Measurements from ENCODE around the gene FYB1. TPM values are rescaled to one million over a fixed set of nuclear protein-coding genes. Genes with fewer than 3 reads are reported as not detected.

Gene FYB1
- total RNA-seq, 1 experiment from 2014 or later: not detected

- intact Hi-C loops (cut with micrococcal nuclease; ENCODE audit: unreplicated experiment): no loop called here
- no peaks in the 10 kb centered on the region for H3K36me3 ChIP-seq (ENCODE audit: insufficient read depth, low read length, poor library complexity, severe bottlenecking)
- TF ChIP-seq CTCF (conservative IDR thresholded peaks at IDR 0.05; ENCODE audit: low read depth, low read length) (no peak), EZH2 (IDR thresholded peaks at IDR 0.05; ENCODE audit: borderline replicate concordance, low read depth, low read length, poor library complexity, severe bottlenecking) (no peak)
- DNase-seq (ENCODE audit: low spot score): no peak
- no peak overlapping the region for H3K4me3 ChIP-seq (ENCODE audit: low read depth, low read length, poor library complexity, severe bottlenecking)
- no peaks in the 10 kb centered on the region for H3K4me1 ChIP-seq (ENCODE audit: insufficient read depth, low read length, poor library complexity, severe bottlenecking)
- no TSS peak for BruUV-seq (replicated peaks)
- no peaks in the 10 kb centered on the region for H3K9me3 ChIP-seq (ENCODE audit: low read depth, low read length, poor library complexity, severe bottlenecking)
- H3K27me3 ChIP-seq (replicated peaks; ENCODE audit: insufficient read depth, low read depth, low read length, poor library complexity): peaks cover 7% of the 10 kb centered on the region
- ChIA-PET POLR2A (ENCODE audit: low non-redundant PET) (no interaction called here), CTCF (no interaction called here)
- no peak overlapping the region for H3K27ac ChIP-seq (ENCODE audit: low read depth, low read length, poor library complexity, severe bottlenecking)
Measured at GRCh38 chr5:39189292-39189955, 29.9 kb downstream of the FYB1 start.

DNA sequence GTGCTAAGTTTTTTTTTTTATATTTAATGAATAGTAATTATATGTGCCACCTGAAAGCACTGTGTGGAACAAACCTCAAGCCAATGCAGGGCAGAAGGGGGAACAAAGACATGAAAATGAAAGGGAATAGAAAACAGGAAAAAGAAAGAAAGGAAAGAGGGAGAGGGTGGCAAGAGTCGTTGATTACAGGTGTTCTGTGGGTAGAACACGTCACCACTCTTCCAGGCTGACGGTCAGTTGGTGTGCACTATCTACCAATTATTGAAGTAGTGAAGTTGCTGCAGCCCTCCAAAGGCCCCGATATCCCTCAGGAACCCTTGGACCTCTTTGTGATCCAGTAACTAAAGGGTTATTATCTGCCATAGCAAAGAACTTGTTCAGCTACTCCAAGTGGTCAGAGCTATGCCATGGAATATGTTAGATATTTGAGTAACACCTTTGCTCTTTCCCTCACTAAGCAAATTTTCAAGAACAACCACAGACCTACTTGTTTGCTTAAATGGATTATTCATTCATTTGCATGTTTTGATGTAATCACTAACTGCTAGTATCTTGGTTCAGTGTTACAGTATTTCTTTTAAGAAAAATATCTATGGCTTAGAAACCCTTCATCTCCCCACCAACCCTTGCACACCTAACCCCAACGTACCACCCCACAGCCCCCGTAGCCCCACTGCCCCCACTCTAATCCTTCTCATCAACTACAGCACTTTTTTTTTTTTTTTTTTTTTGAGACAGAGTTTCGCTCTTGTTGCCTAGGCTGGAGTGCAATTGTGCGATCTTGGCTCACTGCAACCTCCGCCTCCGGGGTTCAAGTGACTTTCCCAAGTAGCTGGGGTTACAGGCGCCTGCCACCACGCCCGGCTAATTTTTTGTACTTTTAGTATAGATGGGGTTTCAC is 31.3 kb downstream of the FYB1 start:
- Histone ChIP-seq H3K4me1 (ENCODE audit: insufficient read depth, low read length, poor library complexity, severe bottlenecking) (no peaks in the 10 kb centered on the region), H3K4me3 (ENCODE audit: low read depth, low read length, poor library complexity, severe bottlenecking) (no peak overlapping the region), H3K36me3 (ENCODE audit: insufficient read depth, low read length, poor library complexity, severe bottlenecking) (no peaks in the 10 kb centered on the region), H3K9me3 (ENCODE audit: low read depth, low read length, poor library complexity, severe bottlenecking) (no peaks in the 10 kb centered on the region), H3K27me3 (replicated peaks; ENCODE audit: insufficient read depth, low read depth, low read length, poor library complexity) (peaks cover 7% of the 10 kb centered on the region), H3K27ac (ENCODE audit: low read depth, low read length, poor library complexity, severe bottlenecking) (no peak overlapping the region)
- no peak for DNase-seq (ENCODE audit: low spot score)
- BruUV-seq (replicated peaks): no TSS peak
- ChIA-PET POLR2A (ENCODE audit: low non-redundant PET) (no interaction called here), CTCF (no interaction called here)
- TF ChIP-seq EZH2 (IDR thresholded peaks at IDR 0.05; ENCODE audit: borderline replicate concordance, low read depth, low read length, poor library complexity, severe bottlenecking) (no peak), CTCF (conservative IDR thresholded peaks at IDR 0.05; ENCODE audit: low read depth, low read length) (no peak)
- intact Hi-C loops (cut with micrococcal nuclease; ENCODE audit: unreplicated experiment): no loop called here

DNA sequence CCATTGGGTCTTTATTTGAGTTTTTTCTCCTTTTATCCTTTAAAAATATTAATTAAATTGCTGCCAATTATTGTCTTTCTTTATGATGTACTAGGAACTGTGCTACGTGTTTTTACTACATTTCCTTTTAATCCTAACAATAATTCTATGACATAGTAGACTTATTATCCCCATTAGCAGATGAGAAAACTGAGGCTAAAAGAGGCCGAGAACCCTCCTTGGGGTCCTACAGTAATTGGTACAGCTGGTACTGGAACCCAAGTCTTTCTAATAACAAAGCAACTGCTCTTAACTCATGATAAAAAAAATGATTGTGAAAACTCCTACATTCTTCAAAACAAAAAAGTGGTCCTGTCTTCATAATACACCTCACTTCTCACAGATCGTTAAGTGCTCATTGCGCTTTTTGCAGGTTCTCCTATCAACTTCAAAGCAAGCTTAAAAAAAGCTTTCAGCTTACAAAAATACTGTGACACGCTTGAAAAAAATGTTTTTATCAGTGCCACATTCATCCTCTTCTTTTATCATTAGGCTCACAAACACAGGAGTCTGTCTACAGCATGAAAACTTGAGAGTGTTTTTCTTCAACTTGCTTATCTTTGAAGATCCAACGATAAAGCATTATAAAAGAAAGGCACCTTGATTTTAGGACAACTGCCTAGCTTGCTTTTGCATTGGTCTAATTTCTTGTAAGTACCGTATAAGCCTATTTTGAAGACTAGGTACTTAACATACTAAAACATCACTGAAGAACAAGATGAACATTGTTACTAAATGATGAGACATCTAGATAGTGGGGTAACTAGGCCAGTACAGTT is 32.4 kb downstream of the FYB1 start:
- ChIA-PET POLR2A (ENCODE audit: low non-redundant PET) (no interaction called here), CTCF (no interaction called here)
- Histone ChIP-seq H3K4me3 (ENCODE audit: low read depth, low read length, poor library complexity, severe bottlenecking) (no peak overlapping the region), H3K27me3 (replicated peaks; ENCODE audit: insufficient read depth, low read depth, low read length, poor library complexity) (peaks cover 3% of the 10 kb centered on the region), H3K9me3 (ENCODE audit: low read depth, low read length, poor library complexity, severe bottlenecking) (no peaks in the 10 kb centered on the region), H3K36me3 (ENCODE audit: insufficient read depth, low read length, poor library complexity, severe bottlenecking) (no peaks in the 10 kb centered on the region), H3K27ac (ENCODE audit: low read depth, low read length, poor library complexity, severe bottlenecking) (no peak overlapping the region), H3K4me1 (ENCODE audit: insufficient read depth, low read length, poor library complexity, severe bottlenecking) (no peaks in the 10 kb centered on the region)
- intact Hi-C loops (cut with micrococcal nuclease; ENCODE audit: unreplicated experiment): no loop called here
- no TSS peak for BruUV-seq (replicated peaks)
- no peak for DNase-seq (ENCODE audit: low spot score)
- no peak for TF ChIP-seq CTCF (conservative IDR thresholded peaks at IDR 0.05; ENCODE audit: low read depth, low read length)

Measured in A673 (cell line).